Measurements from ENCODE around the gene TH.

DNA sequence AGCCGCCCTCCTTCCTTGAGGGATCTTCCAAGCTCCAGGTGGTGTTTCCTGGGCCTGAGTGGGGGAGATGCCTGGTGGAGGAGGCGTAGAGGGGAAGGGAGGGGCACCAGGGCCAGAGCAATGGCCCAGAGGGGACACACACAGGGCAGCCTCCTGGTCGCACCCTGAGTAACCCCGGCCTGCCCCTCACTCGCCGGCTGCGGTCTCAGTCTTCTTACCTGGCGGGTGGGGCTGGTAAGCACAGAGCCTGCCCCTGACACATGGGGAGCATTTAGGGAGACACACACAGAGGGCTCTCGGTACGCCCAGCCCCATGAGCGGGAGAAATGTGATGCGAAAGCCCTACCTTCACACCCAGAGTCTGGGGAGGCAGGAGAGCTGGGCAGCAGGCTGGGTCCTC lies 56.3 kb downstream of the TH start:
- TF ChIP-seq EZH2phosphoT487 (IDR thresholded peaks at IDR 0.05; ENCODE audit: low read length), result no peak
- TF ChIP-seq, protein P1, sequence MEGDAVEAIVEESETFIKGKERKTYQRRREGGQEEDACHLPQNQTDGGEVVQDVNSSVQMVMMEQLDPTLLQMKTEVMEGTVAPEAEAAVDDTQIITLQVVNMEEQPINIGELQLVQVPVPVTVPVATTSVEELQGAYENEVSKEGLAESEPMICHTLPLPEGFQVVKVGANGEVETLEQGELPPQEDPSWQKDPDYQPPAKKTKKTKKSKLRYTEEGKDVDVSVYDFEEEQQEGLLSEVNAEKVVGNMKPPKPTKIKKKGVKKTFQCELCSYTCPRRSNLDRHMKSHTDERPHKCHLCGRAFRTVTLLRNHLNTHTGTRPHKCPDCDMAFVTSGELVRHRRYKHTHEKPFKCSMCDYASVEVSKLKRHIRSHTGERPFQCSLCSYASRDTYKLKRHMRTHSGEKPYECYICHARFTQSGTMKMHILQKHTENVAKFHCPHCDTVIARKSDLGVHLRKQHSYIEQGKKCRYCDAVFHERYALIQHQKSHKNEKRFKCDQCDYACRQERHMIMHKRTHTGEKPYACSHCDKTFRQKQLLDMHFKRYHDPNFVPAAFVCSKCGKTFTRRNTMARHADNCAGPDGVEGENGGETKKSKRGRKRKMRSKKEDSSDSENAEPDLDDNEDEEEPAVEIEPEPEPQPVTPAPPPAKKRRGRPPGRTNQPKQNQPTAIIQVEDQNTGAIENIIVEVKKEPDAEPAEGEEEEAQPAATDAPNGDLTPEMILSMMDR (IDR thresholded peaks at IDR 0.05; ENCODE audit: low read length), result no peak

Measured in MM.1S (cell line).